Upper lobe of left lung (tissue), 4 donors: Measurements from ENCODE around the gene TSPAN7.

Experiments used
- EP300 ChIP-seq, 4 donors: sonication (generic); formaldehyde crosslinking; IDR thresholded peaks; one replicate each; pipeline ENCODE4 v1.5.1; 2017; ENCODE audit warnings: antibody characterized with exemption in 4 of 4, control low read depth in 2 of 4
- POLR2A ChIP-seq, 4 donors: fragments of 450-650 bp; IDR thresholded peaks; one replicate each; pipeline ENCODE4 v1.5.1; 2016 to 2017; ENCODE audit warnings: antibody characterized with exemption in 4 of 4, mild to moderate bottlenecking in 2 of 4
- POLR2AphosphoS5 ChIP-seq, 2 donors: sonication (generic); formaldehyde crosslinking; IDR thresholded peaks; one replicate each; pipeline ENCODE4 v1.5.1; 2017; ENCODE audit warnings: antibody characterized with exemption in 2 of 2
- TF ChIP-seq, protein P1 (sequence below), 6 experiments: fragments of 450-650 bp in 4 of 6; fragments of 200-600 bp in 2 of 6; sonication (generic) in 2 of 6; IDR thresholded peaks; one replicate each; pipeline ENCODE4 v1.5.1; 2016 to 2019; ENCODE audit warnings: antibody characterized with exemption in 6 of 6

DNA sequence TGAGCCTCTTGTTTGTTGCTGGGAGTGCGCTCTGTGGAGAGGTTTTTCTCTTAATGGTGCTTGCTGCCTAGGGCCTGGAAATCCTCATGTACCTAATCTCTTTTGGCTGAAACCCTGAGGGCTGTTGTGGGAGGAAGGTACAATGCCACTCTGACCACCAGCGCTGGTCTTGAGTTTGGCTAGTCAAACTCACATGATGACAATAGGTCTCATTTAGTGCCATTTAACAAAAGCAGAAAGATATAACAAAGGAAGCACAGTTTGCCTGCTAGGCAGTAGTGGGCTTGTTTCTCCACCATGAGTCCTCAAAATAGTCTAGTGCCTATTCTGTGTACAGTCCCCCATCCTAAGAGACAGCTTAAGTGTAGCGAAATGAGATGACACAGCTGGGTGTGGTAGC lies 111.3 kb downstream of the TSPAN7 start:
- TF ChIP-seq POLR2AphosphoS5 (IDR thresholded peaks at IDR 0.05) (no peak), POLR2A (IDR thresholded peaks at IDR 0.05) (no peak), EP300 (IDR thresholded peaks at IDR 0.05) (no peak)
- TF ChIP-seq, protein P1, sequence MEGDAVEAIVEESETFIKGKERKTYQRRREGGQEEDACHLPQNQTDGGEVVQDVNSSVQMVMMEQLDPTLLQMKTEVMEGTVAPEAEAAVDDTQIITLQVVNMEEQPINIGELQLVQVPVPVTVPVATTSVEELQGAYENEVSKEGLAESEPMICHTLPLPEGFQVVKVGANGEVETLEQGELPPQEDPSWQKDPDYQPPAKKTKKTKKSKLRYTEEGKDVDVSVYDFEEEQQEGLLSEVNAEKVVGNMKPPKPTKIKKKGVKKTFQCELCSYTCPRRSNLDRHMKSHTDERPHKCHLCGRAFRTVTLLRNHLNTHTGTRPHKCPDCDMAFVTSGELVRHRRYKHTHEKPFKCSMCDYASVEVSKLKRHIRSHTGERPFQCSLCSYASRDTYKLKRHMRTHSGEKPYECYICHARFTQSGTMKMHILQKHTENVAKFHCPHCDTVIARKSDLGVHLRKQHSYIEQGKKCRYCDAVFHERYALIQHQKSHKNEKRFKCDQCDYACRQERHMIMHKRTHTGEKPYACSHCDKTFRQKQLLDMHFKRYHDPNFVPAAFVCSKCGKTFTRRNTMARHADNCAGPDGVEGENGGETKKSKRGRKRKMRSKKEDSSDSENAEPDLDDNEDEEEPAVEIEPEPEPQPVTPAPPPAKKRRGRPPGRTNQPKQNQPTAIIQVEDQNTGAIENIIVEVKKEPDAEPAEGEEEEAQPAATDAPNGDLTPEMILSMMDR (IDR thresholded peaks at IDR 0.05), result no peak
